Muscle layer of duodenum (tissue), 2 donors: ENCODE results near the gene NR2E3.

ENCODE experiments used
- H3K27ac ChIP-seq: one replicate; pipeline ENCODE4 v1.7.0; 2013; ENCODE audit warnings: mild to moderate bottlenecking, low read length
- H3K27me3 ChIP-seq: one replicate; pipeline ENCODE4 v1.7.0; 2013; ENCODE audit warnings: low read depth, mild to moderate bottlenecking, control low read depth, low read length
- H3K36me3 ChIP-seq, 2 donors: one replicate each; pipeline ENCODE4 v1.7.0; 2013; ENCODE audit warnings: low read length in 2 of 2, control low read depth in 1 of 2, mild to moderate bottlenecking in 1 of 2; ENCODE audit not compliant: insufficient read depth in 2 of 2, control insufficient read depth in 1 of 2
- H3K4me1 ChIP-seq, 2 donors: one replicate each; pipeline ENCODE4 v1.7.0; 2013; ENCODE audit warnings: low read length in 2 of 2, mild to moderate bottlenecking in 2 of 2, control low read depth in 1 of 2, moderate library complexity in 1 of 2; ENCODE audit not compliant: insufficient read depth in 2 of 2, control insufficient read depth in 1 of 2
- H3K4me3 ChIP-seq, 2 donors: one replicate each; pipeline ENCODE4 v1.7.0; 2013; ENCODE audit warnings: low read length in 2 of 2, low read depth in 1 of 2, mild to moderate bottlenecking in 1 of 2
- H3K9me3 ChIP-seq, 2 donors: one replicate each; pipeline ENCODE4 v1.7.0; 2013; ENCODE audit warnings: low read length in 2 of 2, control low read depth in 1 of 2, mild to moderate bottlenecking in 1 of 2; ENCODE audit not compliant: control insufficient read depth in 1 of 2
- donor health status: healthy.

The NR2E3 gene

GRCh38 chr15:71808311-71809020 is 1.9 kb upstream of the NR2E3 start:
- Histone ChIP-seq H3K36me3 (no peaks in the 10 kb centered on the region), H3K27ac (no peak overlapping the region), H3K9me3 (no peaks in the 10 kb centered on the region), H3K4me3 (no peak overlapping the region), H3K27me3 (no peaks in the 10 kb centered on the region), H3K4me1 (no peaks in the 10 kb centered on the region)

- Histone ChIP-seq H3K27me3 (no peaks in the 10 kb centered on the region), H3K9me3 (no peaks in the 10 kb centered on the region), H3K36me3 (no peaks in the 10 kb centered on the region), H3K27ac (no peak overlapping the region), H3K4me1 (no peaks in the 10 kb centered on the region), H3K4me3 (no peak overlapping the region)
These were observed 1.0 kb upstream of the NR2E3 start for GRCh38 chr15:71809346-71809745.

- no peaks in the 10 kb centered on the region for H3K9me3 ChIP-seq
- H3K27me3 ChIP-seq = no peaks in the 10 kb centered on the region
- no peaks in the 10 kb centered on the region for H3K36me3 ChIP-seq
- no peak overlapping the region for H3K27ac ChIP-seq
- no peaks in the 10 kb centered on the region for H3K4me1 ChIP-seq
- no peak overlapping the region for H3K4me3 ChIP-seq
These were observed 832 bp downstream of the NR2E3 start for GRCh38 chr15:71811036-71811736.

GRCh38 chr15:71811752-71812735 is 1.7 kb downstream of the NR2E3 start:
- Histone ChIP-seq H3K27me3 (no peaks in the 10 kb centered on the region), H3K9me3 (no peaks in the 10 kb centered on the region), H3K36me3 (no peaks in the 10 kb centered on the region), H3K4me1 (no peaks in the 10 kb centered on the region), H3K4me3 (no peak overlapping the region), H3K27ac (no peak overlapping the region)

- no peak overlapping the region for H3K4me3 ChIP-seq
- H3K9me3 ChIP-seq = no peaks in the 10 kb centered on the region
These were observed 2.8 kb downstream of the NR2E3 start for GRCh38 chr15:71812966-71813722.

DNA sequence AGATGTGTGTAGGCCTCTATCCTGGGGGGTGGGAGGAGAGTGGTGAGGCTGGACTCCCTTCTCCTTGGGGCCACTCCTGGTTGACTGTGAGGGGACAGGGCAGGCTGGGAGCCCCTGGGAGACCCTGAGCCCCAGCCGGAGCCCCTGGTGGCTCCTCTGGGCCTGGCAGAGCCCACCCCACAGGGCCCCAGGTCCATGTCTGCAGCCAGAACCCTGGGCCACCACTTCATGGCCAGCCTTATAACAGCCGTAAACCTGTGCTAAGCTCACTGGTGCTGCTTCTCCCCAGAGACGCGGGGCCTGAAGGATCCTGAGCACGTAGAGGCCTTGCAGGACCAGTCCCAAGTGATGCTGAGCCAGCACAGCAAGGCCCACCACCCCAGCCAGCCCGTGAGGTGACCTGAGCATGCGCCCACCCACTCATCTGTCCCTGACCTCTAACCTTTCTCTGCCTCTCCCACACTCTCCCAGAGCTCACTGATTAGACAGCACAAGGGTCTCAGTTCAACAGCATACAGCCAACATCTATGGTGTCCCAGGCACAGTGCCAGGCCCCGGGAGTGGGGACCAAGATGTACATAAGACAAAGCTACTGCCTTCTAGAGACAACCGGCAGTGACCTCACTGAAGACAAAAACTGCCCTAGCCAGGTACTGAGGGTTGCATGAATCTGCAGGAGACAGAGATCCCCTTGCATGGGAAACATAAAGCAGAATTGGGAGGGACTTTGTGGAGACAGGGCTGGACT is 3.5 kb downstream of the NR2E3 start:
- no peaks in the 10 kb centered on the region for H3K4me1 ChIP-seq
- H3K9me3 ChIP-seq = no peaks in the 10 kb centered on the region
- no peaks in the 10 kb centered on the region for H3K27me3 ChIP-seq
- no peaks in the 10 kb centered on the region for H3K36me3 ChIP-seq
- H3K27ac ChIP-seq = no peak overlapping the region
- H3K4me3 ChIP-seq = no peak overlapping the region

More at GRCh38 chr15:71812966-71813722, 2.8 kb downstream of the NR2E3 start:
- H3K4me1 ChIP-seq = no peaks in the 10 kb centered on the region
- no peaks in the 10 kb centered on the region for H3K27me3 ChIP-seq
- H3K36me3 ChIP-seq = no peaks in the 10 kb centered on the region
- no peak overlapping the region for H3K27ac ChIP-seq

- no peaks in the 10 kb centered on the region for H3K36me3 ChIP-seq
- no peaks in the 10 kb centered on the region for H3K4me1 ChIP-seq
- H3K9me3 ChIP-seq = no peaks in the 10 kb centered on the region
- no peaks in the 10 kb centered on the region for H3K27me3 ChIP-seq
- no peak overlapping the region for H3K27ac ChIP-seq
- H3K4me3 ChIP-seq = no peak overlapping the region
These were observed 4.9 kb downstream of the NR2E3 start for GRCh38 chr15:71815301-71815700.

GRCh38 chr15:71817351-71817750 is 7.0 kb downstream of the NR2E3 start:
- Histone ChIP-seq H3K27me3 (no peaks in the 10 kb centered on the region), H3K36me3 (peaks cover 4 to 9% of the 10 kb centered on the region in 2 donors), H3K9me3 (peaks cover 9 to 10% of the 10 kb centered on the region in 2 donors), H3K4me1 (no peaks in the 10 kb centered on the region), H3K27ac (no peak overlapping the region), H3K4me3 (no peak overlapping the region)

- H3K4me1 ChIP-seq = no peaks in the 10 kb centered on the region
- H3K9me3 ChIP-seq = peaks cover 9 to 10% of the 10 kb centered on the region in 2 donors
- no peak overlapping the region for H3K4me3 ChIP-seq
- no peaks in the 10 kb centered on the region for H3K27me3 ChIP-seq
- peaks cover 4 to 31% of the 10 kb centered on the region in 2 donors for H3K36me3 ChIP-seq
- H3K27ac ChIP-seq = no peak overlapping the region
These were observed 9.8 kb downstream of the NR2E3 start for GRCh38 chr15:71820127-71820526.

DNA sequence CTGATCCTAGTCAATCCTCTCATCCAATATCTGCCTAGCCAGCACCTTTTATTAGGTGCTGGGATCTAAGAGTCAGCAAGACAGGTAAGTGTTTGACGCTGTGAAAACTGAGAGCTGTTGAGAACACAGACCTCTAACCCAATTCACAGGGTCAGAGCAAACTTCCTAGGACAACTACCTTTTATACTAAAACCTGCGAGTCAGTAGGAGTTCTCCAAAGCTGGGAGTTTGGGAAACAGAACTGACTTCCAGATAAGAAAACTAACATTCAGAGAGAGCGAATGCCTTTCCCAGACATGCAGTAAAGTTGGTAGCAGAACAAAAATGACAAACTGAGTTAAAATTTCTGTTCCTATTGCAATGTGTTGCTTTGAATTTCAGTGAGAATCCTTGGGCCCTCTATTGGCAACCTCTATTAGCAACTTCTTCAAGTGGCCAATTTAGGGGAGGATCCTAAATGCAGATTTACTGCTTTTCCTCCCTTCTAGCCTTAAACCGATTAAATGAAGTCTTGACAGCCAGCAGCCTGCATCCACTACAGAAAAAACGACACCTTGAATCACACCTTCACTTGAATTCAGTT is 11.3 kb downstream of the NR2E3 start:
- H3K4me3 ChIP-seq = no peak overlapping the region
- no peaks in the 10 kb centered on the region for H3K4me1 ChIP-seq
- H3K27ac ChIP-seq = no peak overlapping the region
- peaks cover 10 to 39% of the 10 kb centered on the region in 2 donors for H3K36me3 ChIP-seq
- peaks cover 9 to 10% of the 10 kb centered on the region in 2 donors for H3K9me3 ChIP-seq
- no peaks in the 10 kb centered on the region for H3K27me3 ChIP-seq
